Activated B cell treated with CpG ODN at 0.5 μM for 24 hours (primary cell): ENCODE measurements around the gene PLBD2. TPM values are rescaled to one million over a fixed set of nuclear protein-coding genes. Genes with fewer than 3 reads are reported as not detected.

Experiments used
- ATAC-seq: fragments of 200-7000 bp; cut with Tn5 transposase; one replicate; pipeline ENCODE4 v1.10.0; 2021; ENCODE audit warnings: low read depth, mild to moderate bottlenecking, moderate library complexity
- CTCF ChIA-PET: fragments of 350-600 bp; sonication (Branson Sonifier 250); formaldehyde crosslinking; loops from one replicate; lab custom pipeline; 2021; ENCODE audit warnings: antibody characterized with exemption; lab: Charles Lee
- POLR2A ChIA-PET: fragments of 350-600 bp; sonication (Branson Sonifier 250); formaldehyde crosslinking; loops from one replicate; lab custom pipeline; 2021; ENCODE audit warnings: antibody characterized with exemption; lab: Charles Lee
- DNase-seq: peaks from one replicate; pipeline ENCODE4 v3.0.0; 2022
- H3K27ac Mint-ChIP-seq: one replicate; pipeline ENCODE4 v1.8.0; 2020; ENCODE audit warnings: mixed read lengths
- H3K27me3 Mint-ChIP-seq: one replicate; pipeline ENCODE4 v1.8.0; 2021; ENCODE audit warnings: mixed read lengths
- H3K36me3 Mint-ChIP-seq: one replicate; pipeline ENCODE4 v1.8.0; 2021; ENCODE audit warnings: low read depth, mixed read lengths
- H3K4me1 Mint-ChIP-seq: one replicate; pipeline ENCODE4 v1.8.0; 2021; ENCODE audit warnings: mixed read lengths
- H3K4me3 Mint-ChIP-seq: one replicate; pipeline ENCODE4 v1.8.0; 2020; ENCODE audit warnings: mild to moderate bottlenecking, mixed read lengths
- H3K9me3 Mint-ChIP-seq: one replicate; pipeline ENCODE4 v1.8.0; 2020; ENCODE audit warnings: mixed read lengths
- intact Hi-C: fragments of 100-400 bp; cut with micrococcal nuclease; formaldehyde crosslinking; loops from one replicate; pipeline ENCODE4 v1.15.1; 2024
- total RNA-seq: library from RNA; stranded (reverse); gene quantifications from 2 replicates; pipeline ENCODE4 v1.2.3, GENCODE V29; 2022
- TF ChIP-seq, protein P1 (sequence below): fragments of 200-600 bp; IDR thresholded peaks from one replicate; pipeline ENCODE4 v1.8.0; 2022; ENCODE audit warnings: antibody characterized with exemption, mild to moderate bottlenecking

Gene PLBD2
- total RNA-seq, 1 donor from 2014 or later: 13.7 TPM

DNA sequence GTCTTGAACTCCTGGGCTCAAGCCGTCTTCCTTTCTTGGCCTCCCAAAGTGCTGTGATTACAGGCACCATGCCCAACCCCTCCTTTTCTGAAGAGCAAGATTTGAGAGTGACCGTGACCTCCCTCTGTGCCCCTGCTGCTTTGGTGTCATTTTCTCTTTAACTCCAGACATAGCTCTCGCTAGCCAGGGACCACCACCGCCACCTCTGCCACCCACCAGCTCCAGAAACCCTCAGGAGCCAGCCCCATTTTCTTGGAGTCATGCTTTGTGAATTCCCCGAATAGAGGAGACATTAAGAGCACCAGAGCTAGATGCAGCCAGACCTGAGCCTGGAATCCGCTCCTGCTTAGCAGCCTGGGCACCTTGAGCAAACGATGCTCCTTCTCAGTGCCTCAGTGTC is 81.9 kb downstream of the PLBD2 start:
- ChIA-PET POLR2A (interaction anchor here (0.6 kb wide), 1 partner anchor 243 kb away, joined by 7 read pairs; no protein-coding TSS in a partner anchor), CTCF (no interaction called here)
- ATAC-seq: no peak
- H3K27me3 Mint-ChIP-seq: peaks cover 15% of the 10 kb centered on the region
- TF ChIP-seq, protein P1, sequence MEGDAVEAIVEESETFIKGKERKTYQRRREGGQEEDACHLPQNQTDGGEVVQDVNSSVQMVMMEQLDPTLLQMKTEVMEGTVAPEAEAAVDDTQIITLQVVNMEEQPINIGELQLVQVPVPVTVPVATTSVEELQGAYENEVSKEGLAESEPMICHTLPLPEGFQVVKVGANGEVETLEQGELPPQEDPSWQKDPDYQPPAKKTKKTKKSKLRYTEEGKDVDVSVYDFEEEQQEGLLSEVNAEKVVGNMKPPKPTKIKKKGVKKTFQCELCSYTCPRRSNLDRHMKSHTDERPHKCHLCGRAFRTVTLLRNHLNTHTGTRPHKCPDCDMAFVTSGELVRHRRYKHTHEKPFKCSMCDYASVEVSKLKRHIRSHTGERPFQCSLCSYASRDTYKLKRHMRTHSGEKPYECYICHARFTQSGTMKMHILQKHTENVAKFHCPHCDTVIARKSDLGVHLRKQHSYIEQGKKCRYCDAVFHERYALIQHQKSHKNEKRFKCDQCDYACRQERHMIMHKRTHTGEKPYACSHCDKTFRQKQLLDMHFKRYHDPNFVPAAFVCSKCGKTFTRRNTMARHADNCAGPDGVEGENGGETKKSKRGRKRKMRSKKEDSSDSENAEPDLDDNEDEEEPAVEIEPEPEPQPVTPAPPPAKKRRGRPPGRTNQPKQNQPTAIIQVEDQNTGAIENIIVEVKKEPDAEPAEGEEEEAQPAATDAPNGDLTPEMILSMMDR: no peak
- intact Hi-C loops: no loop called here
- H3K4me3 Mint-ChIP-seq: no peak overlapping the region
- H3K27ac Mint-ChIP-seq: no peak overlapping the region
- H3K36me3 Mint-ChIP-seq: no peaks in the 10 kb centered on the region
- DNase-seq: no peak
- no peaks in the 10 kb centered on the region for H3K9me3 Mint-ChIP-seq
- H3K4me1 Mint-ChIP-seq: no peaks in the 10 kb centered on the region

Other genes with a start within 250 kb of the PLBD2 start
- 4.9 and 7.1 TPM in 2 replicates for gene RASAL1, start 222.8 kb upstream of the PLBD2 start, total RNA-seq
- 0.88 and 1.1 TPM in 2 replicates for gene CFAP73, start 208.9 kb upstream of the PLBD2 start, total RNA-seq
- gene DDX54, start 173.1 kb upstream of the PLBD2 start, total RNA-seq: 115 TPM in 2 replicates
- 15.5 and 18.2 TPM in 2 replicates for gene RITA1, start 172.9 kb upstream of the PLBD2 start, total RNA-seq
- gene TPCN1, start 137.1 kb upstream of the PLBD2 start, total RNA-seq: 107 and 126 TPM in 2 replicates
- 14.3 and 22.4 TPM in 2 replicates for gene SLC8B1, start 23.5 kb upstream of the PLBD2 start, total RNA-seq
- gene SDS, start 45.3 kb downstream of the PLBD2 start, total RNA-seq: not detected in 2 replicates
- gene SDSL, start 63.8 kb downstream of the PLBD2 start, total RNA-seq: 0.20 and 1.2 TPM in 2 replicates
- not detected in 2 replicates for gene LHX5, start 113.3 kb downstream of the PLBD2 start, total RNA-seq